ENCODE measurements around the gene RAB40B.

DNA sequence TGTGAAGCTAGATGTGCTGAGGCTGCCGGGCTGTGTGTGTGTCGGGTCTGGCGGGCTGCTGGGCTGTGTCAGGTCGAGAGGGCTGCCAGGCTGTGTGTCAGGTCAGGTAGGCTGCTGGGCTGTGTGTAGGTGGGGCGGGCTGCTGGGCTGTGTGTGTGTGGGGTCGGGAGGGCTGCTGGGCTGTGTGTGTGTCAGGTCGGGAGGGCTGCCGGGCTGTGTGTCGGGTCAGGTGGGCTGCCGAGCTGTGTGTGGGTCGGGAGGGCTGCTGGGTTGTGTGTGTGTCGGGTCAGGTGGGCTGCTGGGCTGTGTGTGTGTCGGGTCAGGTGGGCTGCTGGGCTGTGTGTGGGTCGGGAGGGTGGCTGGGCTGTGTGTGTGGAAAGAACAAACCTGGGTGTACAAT is 58.9 kb downstream of the RAB40B start:
- TF ChIP-seq, protein P1, sequence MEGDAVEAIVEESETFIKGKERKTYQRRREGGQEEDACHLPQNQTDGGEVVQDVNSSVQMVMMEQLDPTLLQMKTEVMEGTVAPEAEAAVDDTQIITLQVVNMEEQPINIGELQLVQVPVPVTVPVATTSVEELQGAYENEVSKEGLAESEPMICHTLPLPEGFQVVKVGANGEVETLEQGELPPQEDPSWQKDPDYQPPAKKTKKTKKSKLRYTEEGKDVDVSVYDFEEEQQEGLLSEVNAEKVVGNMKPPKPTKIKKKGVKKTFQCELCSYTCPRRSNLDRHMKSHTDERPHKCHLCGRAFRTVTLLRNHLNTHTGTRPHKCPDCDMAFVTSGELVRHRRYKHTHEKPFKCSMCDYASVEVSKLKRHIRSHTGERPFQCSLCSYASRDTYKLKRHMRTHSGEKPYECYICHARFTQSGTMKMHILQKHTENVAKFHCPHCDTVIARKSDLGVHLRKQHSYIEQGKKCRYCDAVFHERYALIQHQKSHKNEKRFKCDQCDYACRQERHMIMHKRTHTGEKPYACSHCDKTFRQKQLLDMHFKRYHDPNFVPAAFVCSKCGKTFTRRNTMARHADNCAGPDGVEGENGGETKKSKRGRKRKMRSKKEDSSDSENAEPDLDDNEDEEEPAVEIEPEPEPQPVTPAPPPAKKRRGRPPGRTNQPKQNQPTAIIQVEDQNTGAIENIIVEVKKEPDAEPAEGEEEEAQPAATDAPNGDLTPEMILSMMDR (IDR thresholded peaks at IDR 0.05; ENCODE audit: low read length) = no peak
- TF ChIP-seq EZH2phosphoT487 (IDR thresholded peaks at IDR 0.05; ENCODE audit: low read length) = no peak
- no peak for TF ChIP-seq EZH2 (optimal IDR thresholded peaks at IDR 0.05; ENCODE audit: low read depth, low read length)
